B cell (primary cell): ENCODE results near the gene BHLHA15. TPM values are rescaled to one million over a fixed set of nuclear protein-coding genes. Genes with fewer than 3 reads are reported as not detected.

Source experiments
- ATAC-seq: fragments of 200-7000 bp; cut with Tn5 transposase; one replicate; pipeline ENCODE4 v1.10.0; 2021; ENCODE audit warnings: low read depth, mild to moderate bottlenecking, moderate number of reproducible peaks, moderate library complexity
- CTCF ChIA-PET: fragments of 350-600 bp; sonication (Branson Sonifier 250); formaldehyde crosslinking; loops from one replicate; lab custom pipeline; 2021; ENCODE audit warnings: antibody characterized with exemption, inconsistent platforms; lab: Charles Lee
- POLR2A ChIA-PET: fragments of 350-600 bp; sonication (Branson Sonifier 250); formaldehyde crosslinking; loops from one replicate; lab custom pipeline; 2021; ENCODE audit warnings: antibody characterized with exemption; lab: Charles Lee
- DNase-seq: peaks from one replicate; pipeline ENCODE4 v3.0.0; 2013
- H2AFZ ChIP-seq: 2 replicates; pipeline ENCODE4 v1.6.1; 2012; ENCODE audit warnings: mild to moderate bottlenecking, low read depth, low read length; ENCODE audit not compliant: insufficient read depth, poor library complexity, severe bottlenecking
- H3K27ac ChIP-seq, 2 donors: 1 replicate in 1 of 2; 2 replicates in 1 of 2; pipeline ENCODE4 v1.5.1; 2012 to 2013; ENCODE audit warnings: low read length in 2 of 2, mild to moderate bottlenecking in 2 of 2, moderate library complexity in 1 of 2
- H3K27me3 ChIP-seq, 4 experiments: fragments of 200-600 bp in 1 of 4; sonication (generic) in 1 of 4; replicated peaks in 1 of 4; 1 replicate in 2 of 4; 2 replicates in 2 of 4; pipeline versions ENCODE4 v1.6.1 to v1.7.0; 2013 to 2016; ENCODE audit warnings: low read length in 3 of 4, mild to moderate bottlenecking in 2 of 4, mixed read lengths in 1 of 4, moderate library complexity in 1 of 4; ENCODE audit not compliant: insufficient read depth in 4 of 4, control insufficient read depth in 3 of 4; ENCODE audit errors: control extremely low read depth in 1 of 4
- H3K36me3 ChIP-seq, 2 experiments: replicated peaks in 1 of 2; 1 replicate in 1 of 2; 2 replicates in 1 of 2; pipeline versions ENCODE4 v1.6.1 to v1.7.1; 2013; ENCODE audit warnings: low read length in 1 of 2; ENCODE audit not compliant: insufficient read depth in 2 of 2, control insufficient read depth in 1 of 2; ENCODE audit errors: control extremely low read depth in 1 of 2, extremely low read depth in 1 of 2
- H3K4me1 ChIP-seq, 2 donors: fragments of 200-600 bp in 1 of 2; sonication (generic) in 1 of 2; 1 replicate in 1 of 2; 2 replicates in 1 of 2; pipeline versions ENCODE4 v1.5.1 to v1.6.1; 2013 to 2017; ENCODE audit warnings: low read length in 2 of 2; ENCODE audit not compliant: control insufficient read depth in 2 of 2, insufficient read depth in 2 of 2
- H3K4me2 ChIP-seq: replicated peaks from 2 replicates; pipeline ENCODE3; 2012; ENCODE audit warnings: mild to moderate bottlenecking, low read depth, low read length; ENCODE audit not compliant: poor library complexity, severe bottlenecking
- H3K4me3 ChIP-seq, 5 experiments: fragments of 200-600 bp in 1 of 5; sonication (generic) in 1 of 5; 1 replicate in 3 of 5; 2 replicates in 2 of 5; pipeline versions ENCODE4 v1.5.1 to v1.7.0; 2011 to 2016; ENCODE audit warnings: low read length in 4 of 5, mild to moderate bottlenecking in 4 of 5, low read depth in 2 of 5, control low read depth in 1 of 5, moderate library complexity in 1 of 5; ENCODE audit not compliant: insufficient read depth in 1 of 5; ENCODE audit errors: control extremely low read depth in 1 of 5, extremely low read depth in 1 of 5
- H3K79me2 ChIP-seq: fragments of 200-600 bp; sonication (generic); one replicate; pipeline ENCODE4 v1.6.0; 2016; ENCODE audit warnings: low read length; ENCODE audit not compliant: control insufficient read depth, insufficient read depth
- H3K9ac ChIP-seq: fragments of 200-600 bp; sonication (generic); 2 replicates; pipeline ENCODE4 v1.6.1; 2017; ENCODE audit warnings: mild to moderate bottlenecking, low read length, moderate library complexity
- H3K9me3 ChIP-seq, 3 donors: one replicate each; pipeline versions ENCODE4 v1.6.1 to v1.7.1; 2013; ENCODE audit warnings: low read length in 2 of 3; ENCODE audit not compliant: control insufficient read depth in 2 of 3, insufficient read depth in 1 of 3; ENCODE audit errors: control extremely low read depth in 1 of 3
- H4K20me1 ChIP-seq: 2 replicates; pipeline ENCODE4 v1.6.0; 2012; ENCODE audit warnings: mild to moderate bottlenecking, low read length; ENCODE audit not compliant: insufficient read depth, control insufficient read depth, poor library complexity, severe bottlenecking
- H3K27ac Mint-ChIP-seq: one replicate; pipeline ENCODE4 v1.8.0; 2021; ENCODE audit warnings: mixed read lengths
- H3K27me3 Mint-ChIP-seq: one replicate; pipeline ENCODE4 v1.8.0; 2021; ENCODE audit warnings: mixed read lengths
- H3K4me1 Mint-ChIP-seq: one replicate; pipeline ENCODE4 v1.8.0; 2021; ENCODE audit warnings: mixed read lengths
- H3K4me3 Mint-ChIP-seq: one replicate; pipeline ENCODE4 v1.8.0; 2021; ENCODE audit warnings: mixed read lengths
- H3K9me3 Mint-ChIP-seq: one replicate; pipeline ENCODE4 v1.8.0; 2022; ENCODE audit warnings: mixed read lengths; ENCODE audit not compliant: insufficient read depth
- CTCF ChIP-seq: fragments of 200-600 bp; IDR thresholded peaks from one replicate; pipeline ENCODE4 v1.8.0; 2022; ENCODE audit warnings: antibody characterized with exemption, mild to moderate bottlenecking
- EZH2 ChIP-seq: IDR thresholded peaks from 2 replicates; pipeline ENCODE4 v1.6.1; 2012; ENCODE audit warnings: borderline replicate concordance, low read depth, mild to moderate bottlenecking, moderate library complexity, low read length; ENCODE audit not compliant: insufficient read depth, poor library complexity, severe bottlenecking
- whole genome bisulfite sequencing: methylation state at CpG from one replicate; pipeline ENCODE4 v1.1.5; 2013; ENCODE audit warnings: missing lambda C conversion rate; ENCODE audit not compliant: insufficient coverage; 5-methylcytosine and 5-hydroxymethylcytosine counted together
- intact Hi-C: fragments of 100-400 bp; cut with micrococcal nuclease; formaldehyde crosslinking; loops from one replicate; pipeline ENCODE4 v1.10.0; 2022
- polyA plus RNA-seq: library from polyadenylated mRNA; depleted of rRNA; stranded (reverse); fragments of >200 nt; gene quantifications from 2 replicates; pipeline ENCODE4 v1.2.3, GENCODE V29; 2012
- total RNA-seq, 2 donors: library from RNA; stranded (reverse); fragments of 120-200 nt in 1 of 2; gene quantifications; 1 replicate in 1 of 2; 2 replicates in 1 of 2; pipeline versions ENCODE4 v1.2.3 to v1.2.4, GENCODE V29; 2013 to 2022

BHLHA15 gene
- total and polyA plus RNA-seq, 2 donors (not counting 1 experiment from before 2014, with no cell fraction given): 0.74 to 2.2 TPM

- Histone ChIP-seq H3K9ac (peak overlapping the region; percentile 57), H3K36me3 (peaks cover 0 to 7% of the 10 kb centered on the region in 2 experiments), H3K27ac (peak overlapping the region in 1 of 2 donors; percentile 41), H3K9me3 (peaks cover 0 to 11% (median 2%) of the 10 kb centered on the region in 3 donors), H3K4me3 (peak overlapping the region in 3 of 5 experiments; percentile 28 to 55 (median 51)), H3K4me1 (peaks cover 45 to 54% of the 10 kb centered on the region in 2 donors), H2AFZ (no peak overlapping the region), H3K79me2 (no peaks in the 10 kb centered on the region), H3K27me3 (peaks cover 0 to 10% (median 5%) of the 10 kb centered on the region in 4 experiments), H4K20me1 (peaks cover 39% of the 10 kb centered on the region), H3K4me2 (peak overlapping the region; percentile 78)
- CTCF ChIA-PET: interaction anchor here (0.6 to 3.7 kb wide), 6 partner anchors 34 to 198 kb away, joined by 3 to 39 read pairs (median 6); partner anchors contain the start of gene BAIAP2L1
- intact Hi-C loops: loop anchor here (1.0 to 2.0 kb wide), 2 partner anchors 35 to 48 kb away; no protein-coding TSS in a partner anchor
- H3K27me3 Mint-ChIP-seq: peaks cover 16% of the 10 kb centered on the region
- DNase-seq (peak; percentile 74), ATAC-seq (peak; percentile 10)
- peak overlapping the region; percentile 75 for H3K27ac Mint-ChIP-seq
- TF ChIP-seq CTCF: no peak
- TF ChIP-seq EZH2: no peak
- no peaks in the 10 kb centered on the region for H3K9me3 Mint-ChIP-seq
- WGBS: 49% methylated on average over 19 of the region's 28 CpGs
- POLR2A ChIA-PET: interaction anchor here (1.2 kb wide), 1 partner anchor 69 kb away, joined by 3 read pairs; no protein-coding TSS in a partner anchor
- peaks cover 53% of the 10 kb centered on the region for H3K4me1 Mint-ChIP-seq
- H3K4me3 Mint-ChIP-seq: peak overlapping the region; percentile 88
Measured at GRCh38 chr7:98203261-98203963, 7.8 kb upstream of the BHLHA15 start.
